Gastrocnemius medialis (tissue), 4 donors: ENCODE measurements around the gene CACNA1C.

Source experiments
- CTCF ChIP-seq, 5 experiments: fragments of 450-650 bp in 3 of 5; fragments of 200-600 bp in 2 of 5; sonication (generic) in 2 of 5; IDR thresholded peaks in 4 of 5; conservative IDR thresholded peaks in 1 of 5; 1 replicate in 4 of 5; 2 replicates in 1 of 5; pipeline ENCODE4 v1.5.1; 2016 to 2019; ENCODE audit warnings: antibody characterized with exemption in 5 of 5, mild to moderate bottlenecking in 3 of 5, moderate library complexity in 3 of 5
- POLR2A ChIP-seq, 2 donors: fragments of 450-650 bp; IDR thresholded peaks; one replicate each; pipeline ENCODE4 v1.6.1; 2017; ENCODE audit warnings: antibody characterized with exemption in 2 of 2, mild to moderate bottlenecking in 2 of 2, moderate library complexity in 2 of 2

- TF ChIP-seq CTCF (IDR thresholded peaks at IDR 0.05 in 4 of 5, conservative IDR thresholded peaks at IDR 0.05 in 1 of 5), result no peak
- TF ChIP-seq POLR2A (IDR thresholded peaks at IDR 0.05), result no peak
Observed at GRCh38 chr12:2743478-2743877, 690.7 kb downstream of the CACNA1C start.
